ENCODE measurements around the gene RCOR2. TPM values are rescaled to one million over a fixed set of nuclear protein-coding genes. Genes with fewer than 3 reads are reported as not detected.

RCOR2 gene
- total RNA-seq, 1 donor from 2014 or later: 38.1 TPM

- peak overlapping the region; percentile 53 for H3K27ac Mint-ChIP-seq
Measured at GRCh38 chr11:63940786-63941185, 23.8 kb upstream of the RCOR2 start.

GRCh38 chr11:63939397-63939891 is 22.5 kb upstream of the RCOR2 start:
- DNase-seq (ENCODE audit: extremely low spot score, unreplicated experiment): no peak
- peak overlapping the region; percentile 91 for H3K4me3 Mint-ChIP-seq
- peak overlapping the region; percentile 92 for H3K27ac Mint-ChIP-seq
- TF ChIP-seq CTCF (conservative IDR thresholded peaks at IDR 0.05): no peak
- no peaks in the 10 kb centered on the region for H3K27me3 Mint-ChIP-seq
- no peaks in the 10 kb centered on the region for H3K9me3 Mint-ChIP-seq
- H3K4me1 Mint-ChIP-seq (ENCODE audit: unreplicated experiment): peaks cover 27% of the 10 kb centered on the region
- H3K36me3 Mint-ChIP-seq: no peaks in the 10 kb centered on the region

More at GRCh38 chr11:63940786-63941185, 23.8 kb upstream of the RCOR2 start:
- H3K27me3 Mint-ChIP-seq: no peaks in the 10 kb centered on the region
- peak overlapping the region; percentile 91 for H3K4me3 Mint-ChIP-seq
- no peaks in the 10 kb centered on the region for H3K36me3 Mint-ChIP-seq
- no peak for DNase-seq (ENCODE audit: extremely low spot score, unreplicated experiment)
- H3K9me3 Mint-ChIP-seq: no peaks in the 10 kb centered on the region
- peaks cover 34% of the 10 kb centered on the region for H3K4me1 Mint-ChIP-seq (ENCODE audit: unreplicated experiment)
- no peak for TF ChIP-seq CTCF (conservative IDR thresholded peaks at IDR 0.05)

GRCh38 chr11:63938479-63939396 is 21.8 kb upstream of the RCOR2 start, which contains the start of gene NAA40:
NAA40 (plus strand) TSS chr11:63939002; CDS start chr11:63939097, 95 bp downstream.
- Mint-ChIP-seq H3K4me3 (peak within 1 kb of the TSS; percentile 91), H3K4me1 (ENCODE audit: unreplicated experiment) (peaks cover 21% of the 10 kb centered on the region), H3K9me3 (no peaks in the 10 kb centered on the region), H3K27ac (peak within 1 kb of the TSS; percentile 93), H3K36me3 (no peaks in the 10 kb centered on the region), H3K27me3 (no peaks in the 10 kb centered on the region)
- TF ChIP-seq CTCF (conservative IDR thresholded peaks at IDR 0.05): peak; percentile 5
- DNase-seq (ENCODE audit: extremely low spot score, unreplicated experiment): peak; percentile 96

GRCh38 chr11:63937713-63938478 is 20.9 kb upstream of the RCOR2 start:
- Mint-ChIP-seq H3K4me3 (peak overlapping the region; percentile 91), H3K27ac (peak overlapping the region; percentile 93), H3K27me3 (no peaks in the 10 kb centered on the region), H3K9me3 (no peaks in the 10 kb centered on the region), H3K36me3 (no peaks in the 10 kb centered on the region), H3K4me1 (ENCODE audit: unreplicated experiment) (peaks cover 18% of the 10 kb centered on the region)
- no peak for TF ChIP-seq CTCF (conservative IDR thresholded peaks at IDR 0.05)
- DNase-seq (ENCODE audit: extremely low spot score, unreplicated experiment): no peak

- Mint-ChIP-seq H3K27me3 (no peaks in the 10 kb centered on the region), H3K36me3 (no peaks in the 10 kb centered on the region), H3K4me3 (no peak overlapping the region), H3K27ac (no peak overlapping the region), H3K9me3 (no peaks in the 10 kb centered on the region), H3K4me1 (ENCODE audit: unreplicated experiment) (peaks cover 17% of the 10 kb centered on the region)
- no peak for DNase-seq (ENCODE audit: extremely low spot score, unreplicated experiment)
- no peak for TF ChIP-seq CTCF (conservative IDR thresholded peaks at IDR 0.05)
Measured at GRCh38 chr11:63933459-63933858, 16.5 kb upstream of the RCOR2 start.

Measured in type B pancreatic cell (in vitro differentiated cells).